VCaP (cell line): ENCODE measurements around the gene ATP8A2.

Experiments used
- H3K27ac ChIP-seq: fragments of 450-650 bp; 2 replicates; pipeline ENCODE4 v1.5.1; 2017
- TF ChIP-seq, protein P1 (sequence below): fragments of 450-650 bp; conservative IDR thresholded peaks from 2 replicates; pipeline ENCODE4 v1.5.1; 2017; ENCODE audit warnings: mild to moderate bottlenecking, moderate library complexity

The ATP8A2 gene

DNA sequence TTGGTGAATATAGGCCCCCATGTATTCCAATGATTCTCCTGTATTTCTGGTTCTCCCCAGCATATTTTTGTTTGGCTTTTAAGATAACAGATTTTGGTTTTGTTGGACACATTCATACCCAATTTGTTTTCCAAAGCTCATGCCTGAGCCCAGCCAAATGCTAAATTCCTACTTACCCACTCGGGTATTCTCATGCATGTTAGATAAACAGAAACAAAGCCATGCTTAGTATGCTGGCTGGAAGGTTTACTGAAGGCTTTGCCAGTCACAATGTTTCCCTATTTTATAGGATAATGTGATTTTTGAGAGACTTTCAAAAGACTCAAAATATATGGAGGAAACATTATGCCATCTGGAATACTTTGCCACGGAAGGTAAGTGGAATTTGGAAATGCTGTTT lies 206.8 kb downstream of the ATP8A2 start:
- TF ChIP-seq, protein P1, sequence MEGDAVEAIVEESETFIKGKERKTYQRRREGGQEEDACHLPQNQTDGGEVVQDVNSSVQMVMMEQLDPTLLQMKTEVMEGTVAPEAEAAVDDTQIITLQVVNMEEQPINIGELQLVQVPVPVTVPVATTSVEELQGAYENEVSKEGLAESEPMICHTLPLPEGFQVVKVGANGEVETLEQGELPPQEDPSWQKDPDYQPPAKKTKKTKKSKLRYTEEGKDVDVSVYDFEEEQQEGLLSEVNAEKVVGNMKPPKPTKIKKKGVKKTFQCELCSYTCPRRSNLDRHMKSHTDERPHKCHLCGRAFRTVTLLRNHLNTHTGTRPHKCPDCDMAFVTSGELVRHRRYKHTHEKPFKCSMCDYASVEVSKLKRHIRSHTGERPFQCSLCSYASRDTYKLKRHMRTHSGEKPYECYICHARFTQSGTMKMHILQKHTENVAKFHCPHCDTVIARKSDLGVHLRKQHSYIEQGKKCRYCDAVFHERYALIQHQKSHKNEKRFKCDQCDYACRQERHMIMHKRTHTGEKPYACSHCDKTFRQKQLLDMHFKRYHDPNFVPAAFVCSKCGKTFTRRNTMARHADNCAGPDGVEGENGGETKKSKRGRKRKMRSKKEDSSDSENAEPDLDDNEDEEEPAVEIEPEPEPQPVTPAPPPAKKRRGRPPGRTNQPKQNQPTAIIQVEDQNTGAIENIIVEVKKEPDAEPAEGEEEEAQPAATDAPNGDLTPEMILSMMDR, result no peak
- no peak overlapping the region for H3K27ac ChIP-seq

DNA sequence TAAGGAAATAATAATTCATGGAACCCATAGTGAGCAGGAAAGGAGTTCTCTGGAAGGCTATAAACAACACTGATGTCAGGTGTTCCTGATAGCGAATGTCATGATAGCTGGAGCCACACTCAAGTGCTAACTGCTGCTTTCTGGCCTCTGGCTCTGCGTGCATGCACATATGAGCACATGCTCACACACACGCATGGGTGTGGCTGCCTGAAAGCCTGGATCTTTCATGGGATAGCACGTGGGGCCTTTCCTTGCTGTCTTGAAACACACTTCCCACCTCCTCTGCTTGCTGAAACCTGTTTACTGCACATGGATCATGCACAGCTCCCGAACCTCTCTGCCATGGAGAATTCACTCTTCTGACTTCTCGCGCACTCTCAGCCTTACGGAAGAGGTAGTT lies 207.4 kb downstream of the ATP8A2 start:
- TF ChIP-seq, protein P1, result no peak
- H3K27ac ChIP-seq, result no peak overlapping the region

DNA sequence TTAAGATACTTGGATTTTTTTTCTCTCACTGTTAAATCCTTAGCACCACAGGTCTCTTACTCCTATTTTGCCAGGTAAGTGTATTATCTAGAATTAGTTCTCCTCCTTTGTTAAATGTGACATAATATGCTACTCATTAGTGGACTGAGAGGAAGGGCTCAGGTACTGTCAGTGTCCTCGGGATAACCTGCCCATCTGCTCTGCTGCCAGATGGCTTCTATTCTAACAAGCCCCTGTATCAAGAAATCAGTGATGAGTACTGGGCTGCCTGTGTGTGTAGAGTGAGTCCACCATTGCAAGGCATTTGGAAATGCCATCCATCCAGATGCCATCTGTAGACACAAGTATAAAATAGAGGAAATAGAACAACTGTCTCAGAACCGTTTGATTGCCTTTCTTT lies 209.6 kb downstream of the ATP8A2 start:
- TF ChIP-seq, protein P1, result no peak
- H3K27ac ChIP-seq, result no peak overlapping the region

DNA sequence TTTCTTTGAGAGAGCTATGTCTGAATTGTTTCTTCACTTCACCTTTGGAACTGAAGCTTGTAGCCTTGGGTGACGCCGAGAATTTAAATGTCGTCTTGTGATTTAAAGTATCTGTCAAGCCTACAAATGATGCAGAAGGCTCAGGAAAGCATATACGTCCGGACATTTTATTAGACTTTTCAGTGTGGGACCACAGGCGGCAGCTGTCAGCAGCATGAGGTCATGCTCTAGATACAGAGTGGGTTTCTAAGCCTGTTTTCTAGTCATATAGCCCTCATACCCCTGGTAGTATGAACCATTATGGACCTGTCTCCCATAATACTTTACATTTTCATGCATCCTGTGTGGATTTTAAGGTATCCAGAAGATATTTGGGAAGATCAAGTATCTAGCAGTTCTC lies 212.3 kb downstream of the ATP8A2 start:
- TF ChIP-seq, protein P1, result no peak
- H3K27ac ChIP-seq, result no peak overlapping the region

DNA sequence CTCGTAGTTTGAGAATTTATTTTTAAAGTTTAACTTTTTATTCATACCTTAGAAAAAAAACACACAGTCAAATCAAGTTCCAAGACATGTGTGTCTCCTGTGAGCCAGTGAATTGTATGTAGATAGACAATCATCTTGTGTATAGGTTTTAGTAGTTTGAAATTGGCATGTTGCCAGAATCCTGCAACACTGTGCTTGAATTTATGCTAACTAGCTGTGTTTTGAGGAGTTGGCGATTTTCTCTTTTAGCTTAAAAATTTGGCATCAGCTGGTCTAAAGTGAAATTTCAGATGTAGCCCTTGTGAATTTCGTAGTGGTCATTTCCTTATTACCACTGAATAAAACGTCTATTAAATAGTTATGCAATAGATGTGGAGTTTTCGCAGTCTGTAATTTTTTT lies 213.2 kb downstream of the ATP8A2 start:
- TF ChIP-seq, protein P1, result no peak
- no peak overlapping the region for H3K27ac ChIP-seq

DNA sequence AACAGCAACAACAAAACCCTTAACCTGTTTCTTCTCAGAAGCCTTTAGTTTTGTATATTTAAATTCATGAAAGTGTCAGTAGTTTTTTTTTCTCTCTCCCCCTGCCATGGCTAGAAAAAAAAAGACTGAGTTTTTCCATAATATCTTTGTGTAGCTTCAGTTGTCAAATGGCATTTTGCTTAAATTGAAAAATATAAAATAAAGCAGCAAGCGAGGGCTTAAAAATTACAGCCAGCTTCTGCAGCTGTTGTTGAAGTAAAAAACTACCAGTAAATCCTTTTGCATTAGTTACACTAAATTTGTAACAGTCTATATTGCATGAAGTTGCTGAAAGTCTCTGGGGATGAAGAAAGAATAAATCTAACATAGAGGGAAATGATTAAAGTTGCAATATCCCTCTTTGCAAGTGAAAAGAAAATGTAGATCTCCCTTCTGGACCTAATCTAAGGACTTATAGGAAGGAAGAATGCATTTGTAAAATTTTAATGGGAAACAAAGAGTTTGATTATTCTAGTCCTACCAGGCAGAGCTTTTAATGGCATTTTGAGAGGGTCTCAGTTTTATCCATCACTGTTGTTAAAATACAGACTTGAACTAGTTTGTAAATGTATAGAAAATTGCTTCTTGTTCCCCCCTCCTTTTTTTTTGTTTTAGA lies 215.7 kb downstream of the ATP8A2 start:
- TF ChIP-seq, protein P1, result no peak
- no peak overlapping the region for H3K27ac ChIP-seq

DNA sequence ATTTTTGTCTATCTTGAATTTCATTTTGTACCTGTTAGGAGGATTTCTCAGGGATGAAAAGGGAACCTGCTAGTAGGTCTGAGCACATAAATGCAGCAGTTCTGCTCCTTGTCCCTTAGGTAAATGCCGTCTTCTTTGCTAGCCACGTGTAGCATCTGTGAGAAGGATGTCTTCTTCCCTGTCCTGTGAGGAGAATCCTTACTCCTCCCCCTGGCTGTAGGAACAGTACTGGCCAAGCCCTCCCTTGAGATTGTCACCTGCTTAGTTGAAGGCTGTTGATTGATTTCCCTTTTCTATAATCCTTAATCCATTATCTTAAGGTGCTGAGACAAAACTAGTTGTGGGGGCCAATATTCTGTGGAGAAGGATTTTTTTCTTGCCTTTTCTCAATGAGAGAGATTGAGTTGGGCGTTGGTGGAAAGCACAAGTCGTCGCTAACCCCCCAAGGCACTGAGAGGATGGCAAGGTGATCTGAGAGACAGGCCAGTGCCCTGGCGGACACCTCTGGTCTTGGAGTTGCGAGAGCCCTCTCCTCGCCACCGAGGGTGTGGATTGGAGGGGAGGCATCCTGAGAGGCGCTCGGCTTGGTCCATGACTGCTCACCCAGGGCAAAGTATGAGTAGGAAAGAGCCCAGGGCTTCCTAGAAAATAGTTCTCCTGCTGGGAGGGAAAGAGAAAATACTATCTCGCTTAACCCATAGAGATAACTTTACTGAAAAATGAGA lies 216.7 kb downstream of the ATP8A2 start:
- TF ChIP-seq, protein P1, result no peak
- H3K27ac ChIP-seq, result no peak overlapping the region
